OCI-LY7 (cell line): ENCODE data around the gene SEC31B. TPM values are rescaled to one million over a fixed set of nuclear protein-coding genes. Genes with fewer than 3 reads are reported as not detected.
A peak's percentile ranks its signal among the peaks of the same experiment; 100 is the strongest.

Source experiments
- BruUV-seq: library from RNA; stranded (reverse); fragments of 400-500 nt; replicated peaks from 2 replicates; lab custom pipeline; 2021; lab: Mats Ljungman, UMichigan
- CTCF ChIA-PET: fragments of 300-600 bp; sonication (Branson Sonifier 250); formaldehyde crosslinking; loops from one replicate; lab custom pipeline; 2022; ENCODE audit warnings: antibody characterized with exemption; ENCODE audit not compliant: unreplicated experiment; lab: Charles Lee
- POLR2A ChIA-PET: fragments of 300-600 bp; sonication (Branson Sonifier 250); formaldehyde crosslinking; loops from one replicate; lab custom pipeline; 2022; ENCODE audit warnings: antibody characterized with exemption; lab: Charles Lee
- DNase-seq: peaks from one replicate; pipeline ENCODE4 v3.0.0-alpha.2; 2015; ENCODE audit warnings: low spot score
- H2AFZ ChIP-seq: fragments of 200-600 bp; sonication (generic), shearing (Covaris generic); 2 replicates; pipeline ENCODE4 v1.6.1; 2014; ENCODE audit warnings: mild to moderate bottlenecking, antibody characterized with exemption, low read length, moderate library complexity
- H3K27ac ChIP-seq: fragments of 200-600 bp; sonication (generic); 2 replicates; pipeline ENCODE4 v1.5.1; 2014; ENCODE audit warnings: mixed run types, low read depth, mild to moderate bottlenecking, moderate library complexity, low read length, inconsistent platforms; ENCODE audit not compliant: poor library complexity, severe bottlenecking
- H3K36me3 ChIP-seq: fragments of 200-600 bp; sonication (generic); 2 replicates; pipeline ENCODE4 v1.6.1; 2014; ENCODE audit warnings: mild to moderate bottlenecking, antibody characterized with exemption, low read length, moderate library complexity, mixed read lengths; ENCODE audit not compliant: insufficient read depth
- H3K4me1 ChIP-seq: fragments of 200-600 bp; sonication (generic); 2 replicates; pipeline ENCODE4 v1.5.1; 2014; ENCODE audit warnings: mild to moderate bottlenecking, low read length; ENCODE audit not compliant: insufficient read depth, poor library complexity, severe bottlenecking
- H3K4me2 ChIP-seq: fragments of 200-600 bp; sonication (generic); 2 replicates; pipeline ENCODE4 v1.6.1; 2014; ENCODE audit warnings: mild to moderate bottlenecking, low read length
- H3K4me3 ChIP-seq: fragments of 200-600 bp; sonication (generic); 2 replicates; pipeline ENCODE4 v1.5.1; 2014; ENCODE audit warnings: mild to moderate bottlenecking, low read depth, low read length; ENCODE audit not compliant: poor library complexity, severe bottlenecking
- H3K79me2 ChIP-seq: fragments of 200-600 bp; sonication (generic); 2 replicates; pipeline ENCODE4 v1.6.1; 2016; ENCODE audit warnings: low read depth, mild to moderate bottlenecking, low read length, moderate library complexity, mixed read lengths; ENCODE audit not compliant: insufficient read depth
- H3K9me2 ChIP-seq: fragments of 200-600 bp; sonication (generic); 2 replicates; pipeline ENCODE4 v1.6.1; 2016; ENCODE audit warnings: mild to moderate bottlenecking, low read length, mixed read lengths; ENCODE audit not compliant: insufficient read depth
- H3K9me3 ChIP-seq: fragments of 200-600 bp; sonication (generic); 2 replicates; pipeline ENCODE4 v1.6.1; 2014; ENCODE audit warnings: mild to moderate bottlenecking, mixed run types, low read length, mixed read lengths
- H4K20me1 ChIP-seq: fragments of 200-600 bp; sonication (generic); 2 replicates; pipeline ENCODE4 v1.6.1; 2014; ENCODE audit warnings: mild to moderate bottlenecking, antibody characterized with exemption, low read length, moderate library complexity, mixed read lengths; ENCODE audit not compliant: insufficient read depth
- CTCF ChIP-seq: fragments of 200-600 bp; sonication (generic); conservative IDR thresholded peaks from 2 replicates; pipeline ENCODE4 v1.5.1; 2014; ENCODE audit warnings: mild to moderate bottlenecking, antibody characterized with exemption, low read length, moderate library complexity, mixed read lengths
- EZH2phosphoT487 ChIP-seq: fragments of 200-600 bp; sonication (generic); IDR thresholded peaks from 2 replicates; pipeline ENCODE4 v1.6.1; 2018; ENCODE audit warnings: low read depth, borderline replicate concordance, mild to moderate bottlenecking, mixed run types, antibody characterized with exemption, low read length, moderate library complexity, mixed read lengths
- intact Hi-C: fragments of 100-400 bp; cut with micrococcal nuclease; formaldehyde crosslinking; loops from one replicate; pipeline ENCODE4 v1.10.0; 2022; ENCODE audit not compliant: unreplicated experiment
- total RNA-seq, 2 experiments: library from RNA; depleted of rRNA in 1 of 2; stranded (reverse); fragments of >200 nt in 1 of 2; shearing (Covaris generic) in 1 of 2; gene quantifications; 2 replicates each; pipeline ENCODE4 v1.2.3, GENCODE V29; 2014 to 2022

SEC31B gene
- total RNA-seq, 2 experiments from 2014 or later, result 12.5 to 26.0 TPM

DNA sequence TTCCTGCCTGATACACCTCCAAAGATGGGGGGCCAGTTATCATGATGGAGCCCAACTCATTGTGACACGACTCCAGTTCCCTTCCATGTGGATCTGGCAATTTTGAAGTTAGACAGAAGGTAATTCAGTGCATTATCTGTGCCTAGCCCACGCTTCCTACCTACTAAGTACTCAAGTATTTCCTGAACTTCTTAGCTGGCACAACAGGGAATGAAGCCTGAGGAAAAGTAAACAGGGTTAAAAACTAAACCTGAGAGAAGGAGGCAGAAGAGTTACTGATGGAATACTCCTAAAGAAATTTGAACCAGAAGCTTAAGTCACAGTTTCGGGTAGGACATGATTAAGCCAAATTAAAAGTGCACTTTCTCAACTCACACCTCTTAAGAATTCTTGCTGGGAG lies 1.1 kb upstream of the SEC31B start:
- intact Hi-C loops, result no loop called here
- no peak overlapping the region for H2AFZ ChIP-seq
- H4K20me1 ChIP-seq, result no peaks in the 10 kb centered on the region
- no peaks in the 10 kb centered on the region for H3K79me2 ChIP-seq
- BruUV-seq, result no TSS peak
- no peaks in the 10 kb centered on the region for H3K9me2 ChIP-seq
- CTCF ChIA-PET, result no interaction called here
- H3K36me3 ChIP-seq, result peaks cover 40% of the 10 kb centered on the region
- no peak overlapping the region for H3K4me2 ChIP-seq
- POLR2A ChIA-PET, result interaction anchor here (0.5 to 0.7 kb wide), 3 partner anchors 15 to 226 kb away, joined by 3 to 4 read pairs (median 3); partner anchors contain the start of gene HIF1AN
- no peak overlapping the region for H3K27ac ChIP-seq
- H3K9me3 ChIP-seq, result no peaks in the 10 kb centered on the region
- no peak for DNase-seq
- TF ChIP-seq CTCF (no peak), EZH2phosphoT487 (no peak)
- H3K4me1 ChIP-seq, result no peaks in the 10 kb centered on the region
- H3K4me3 ChIP-seq, result no peak overlapping the region

GRCh38 chr10:100518761-100519241 lies 860 bp downstream of the SEC31B start:
- H4K20me1 ChIP-seq, result no peaks in the 10 kb centered on the region
- no TSS peak for BruUV-seq
- no peak overlapping the region for H3K4me2 ChIP-seq
- CTCF ChIA-PET, result interaction anchor here (0.6 to 1.1 kb wide), 4 partner anchors 9 to 85 kb away, joined by 3 to 7 read pairs (median 4); no protein-coding TSS in a partner anchor
- no peak overlapping the region for H3K4me3 ChIP-seq
- no peak overlapping the region for H2AFZ ChIP-seq
- intact Hi-C loops, result loop anchor here (10.0 kb wide), 1 partner anchor 674 kb away; no protein-coding TSS in a partner anchor
- no peak for TF ChIP-seq EZH2phosphoT487
- peak; percentile 92 for TF ChIP-seq CTCF
- no peaks in the 10 kb centered on the region for H3K9me3 ChIP-seq
- POLR2A ChIA-PET, result interaction anchor here (0.6 to 1.3 kb wide), 3 partner anchors 11 to 439 kb away, joined by 3 to 4 read pairs (median 4); partner anchors contain the start of gene NDUFB8
- no peaks in the 10 kb centered on the region for H3K4me1 ChIP-seq
- peaks cover 23% of the 10 kb centered on the region; the same call in 1 of the 2 replicates for H3K36me3 ChIP-seq
- no peaks in the 10 kb centered on the region for H3K79me2 ChIP-seq
- DNase-seq, result peak; percentile 51
- H3K9me2 ChIP-seq, result no peaks in the 10 kb centered on the region
- no peak overlapping the region for H3K27ac ChIP-seq

DNA sequence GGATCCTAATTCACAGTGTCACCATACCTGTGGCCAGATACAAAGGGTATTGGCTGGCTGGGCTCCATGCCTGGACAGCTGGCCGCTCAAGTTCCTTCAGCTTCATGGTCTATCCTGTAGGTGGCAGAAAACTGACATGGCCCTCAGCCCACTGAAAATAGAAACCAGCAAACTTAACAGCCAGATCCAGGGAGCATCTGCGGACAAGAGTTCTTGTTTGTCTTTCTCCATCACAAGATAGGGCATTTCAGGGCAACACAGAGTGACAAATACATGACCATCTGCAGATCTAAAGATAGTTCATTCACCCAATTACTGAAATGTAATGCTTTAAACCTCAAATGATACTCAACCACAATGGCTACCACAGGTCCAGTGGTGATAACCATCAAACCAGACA lies 2.8 kb downstream of the SEC31B start:
- Histone ChIP-seq H3K4me1 (no peaks in the 10 kb centered on the region), H2AFZ (no peak overlapping the region), H4K20me1 (no peaks in the 10 kb centered on the region), H3K4me3 (no peak overlapping the region), H3K27ac (no peak overlapping the region), H3K4me2 (no peak overlapping the region), H3K36me3 (peaks cover 3% of the 10 kb centered on the region; the same call in 1 of the 2 replicates), H3K9me2 (no peaks in the 10 kb centered on the region), H3K79me2 (no peaks in the 10 kb centered on the region), H3K9me3 (no peaks in the 10 kb centered on the region)
- intact Hi-C loops, result loop anchor here (10.0 kb wide), 1 partner anchor 672 kb away; no protein-coding TSS in a partner anchor
- ChIA-PET POLR2A (interaction anchor here (0.7 kb wide), 1 partner anchor 51 kb away, joined by 3 read pairs; no protein-coding TSS in a partner anchor), CTCF (no interaction called here)
- TF ChIP-seq CTCF, result peak; percentile 50
- no peak for TF ChIP-seq EZH2phosphoT487
- no TSS peak for BruUV-seq
- DNase-seq, result no peak
